K562 (cell line): ENCODE data around the gene ANO6. TPM values are rescaled to one million over a fixed set of nuclear protein-coding genes. Genes with fewer than 3 reads are reported as not detected.
A peak's percentile ranks its signal among the peaks of the same experiment; 100 is the strongest.

Experiments used
- ATAC-seq: fragments of 200-7000 bp; cut with Tn5 transposase; 3 replicates; pipeline ENCODE4 v1.9.1; 2020; ENCODE audit warnings: moderate library complexity
- BruUV-seq: library from RNA; stranded (reverse); fragments of 400-500 nt; replicated peaks from 2 replicates; lab custom pipeline; 2021; lab: Mats Ljungman, UMichigan
- CTCF ChIA-PET: fragments of 300-600 bp; formaldehyde crosslinking; extraction: SDS; loops from one replicate; lab custom pipeline; 2021; ENCODE audit warnings: low intra/inter-chr PET ratio; lab: Yijun Ruan, JAX
- POLR2A ChIA-PET: fragments of 300-600, 350-650 bp; sonication (Branson Sonifier 250); formaldehyde crosslinking; extraction: SDS; loops from one replicate; lab custom pipeline; 2021; ENCODE audit warnings: antibody characterized with exemption, inconsistent platforms; lab: Yijun Ruan, JAX
- DNase-seq, 4 experiments: peaks; one replicate each; pipeline versions ENCODE4 v3.0.0 to v3.0.0-alpha.2; 2011 to 2018; ENCODE audit warnings: low spot score in 3 of 4, mixed read lengths in 3 of 4; ENCODE audit errors: extremely low read depth in 1 of 4
- FAIRE-seq: peaks from 2 replicates; lab custom pipeline; 2011; peaks lifted over from hg19 to GRCh38; lab: Jason Lieb, UNC
- H2AFZ ChIP-seq: 2 replicates; pipeline ENCODE4 v1.6.0; 2011; ENCODE audit warnings: low read depth, low read length, control low read depth, inconsistent platforms
- H3K27ac ChIP-seq: fragments of 200-600 bp; 3 replicates; pipeline ENCODE4 v1.8.0; 2011; ENCODE audit warnings: low read depth, mild to moderate bottlenecking, control low read depth, inconsistent platforms, low read length, moderate library complexity, mixed read lengths; ENCODE audit errors: extremely low read depth
- H3K27me3 ChIP-seq, 2 experiments: fragments of 300-600 bp in 1 of 2; 2 replicates in 1 of 2; 3 replicates in 1 of 2; pipeline versions ENCODE4 v1.6.0 to v1.8.0; 2011; ENCODE audit warnings: inconsistent platforms in 2 of 2, low read length in 2 of 2, mild to moderate bottlenecking in 1 of 2, mixed read lengths in 1 of 2, moderate library complexity in 1 of 2; ENCODE audit not compliant: control insufficient read depth in 2 of 2, insufficient read depth in 2 of 2
- H3K36me3 ChIP-seq: fragments of 300-600 bp; 3 replicates; pipeline ENCODE4 v1.8.0; 2011; ENCODE audit warnings: mild to moderate bottlenecking, low read length, inconsistent platforms; ENCODE audit not compliant: control insufficient read depth, insufficient read depth
- H3K4me1 ChIP-seq, 2 experiments: fragments of 200-600 bp in 1 of 2; replicated peaks in 1 of 2; 2 replicates in 1 of 2; 3 replicates in 1 of 2; pipeline versions ENCODE4 v1.5.1 to v1.8.0; 2011; ENCODE audit warnings: inconsistent platforms in 2 of 2, low read length in 2 of 2, mild to moderate bottlenecking in 1 of 2, mixed read lengths in 1 of 2, moderate library complexity in 1 of 2; ENCODE audit not compliant: control insufficient read depth in 2 of 2, insufficient read depth in 2 of 2
- H3K4me2 ChIP-seq: 2 replicates; pipeline ENCODE4 v1.6.1; 2011; ENCODE audit warnings: low read length, control low read depth, inconsistent platforms, mixed read lengths; ENCODE audit not compliant: insufficient read depth
- H3K4me3 ChIP-seq: fragments of 200-600 bp; sonication (generic), shearing (Covaris generic); 2 replicates; pipeline ENCODE4 v1.5.1; 2016; ENCODE audit warnings: control low read depth, inconsistent platforms
- H3K79me2 ChIP-seq: fragments of 200-600 bp; 3 replicates; pipeline ENCODE4 v1.8.0; 2011; ENCODE audit warnings: low read length, inconsistent platforms; ENCODE audit not compliant: control insufficient read depth, insufficient read depth
- H3K9ac ChIP-seq, 2 experiments: 2 replicates each; pipeline versions ENCODE4 v1.6.0 to v1.6.1; 2011; ENCODE audit warnings: low read depth in 2 of 2, low read length in 2 of 2, control low read depth in 1 of 2, inconsistent platforms in 1 of 2, mild to moderate bottlenecking in 1 of 2, mixed read lengths in 1 of 2; ENCODE audit not compliant: insufficient read depth in 1 of 2
- H3K9me1 ChIP-seq: one replicate; pipeline ENCODE4 v1.6.0; 2011; ENCODE audit warnings: inconsistent platforms, mild to moderate bottlenecking, low read length, moderate library complexity; ENCODE audit not compliant: control insufficient read depth, insufficient read depth
- H3K9me3 ChIP-seq: replicated peaks from 2 replicates; pipeline ENCODE4 v1.5.1; 2011; ENCODE audit warnings: low read depth, low read length, inconsistent platforms; ENCODE audit not compliant: control insufficient read depth, insufficient read depth
- H4K20me1 ChIP-seq: replicated peaks from 2 replicates; pipeline ENCODE4 v1.6.1; 2011; ENCODE audit warnings: low read length, inconsistent platforms, mixed read lengths; ENCODE audit not compliant: control insufficient read depth, insufficient read depth
- JUND ChIP-seq, 2 experiments: IDR thresholded peaks; 2 replicates in 1 of 2; 3 replicates in 1 of 2; pipeline ENCODE4 v1.6.1; 2011; ENCODE audit warnings: borderline replicate concordance in 2 of 2, low read depth in 2 of 2, low read length in 2 of 2, improper control_type of control experiment in 1 of 2, missing biosample characterization in 1 of 2, missing genetic modification characterization in 1 of 2, missing genetic modification reagents in 1 of 2
- NFIC ChIP-seq: fragments of 450-650 bp; IDR thresholded peaks from 2 replicates; pipeline ENCODE4 v1.6.1; 2017; ENCODE audit warnings: mild to moderate bottlenecking, inconsistent platforms
- PHF20 ChIP-seq: fragments of 450-650 bp; IDR thresholded peaks from 2 replicates; pipeline ENCODE4 v1.6.1; 2018; ENCODE audit not compliant: partially characterized antibody
- POLR2A ChIP-seq: fragments of 450-650 bp; conservative IDR thresholded peaks from 2 replicates; pipeline ENCODE4 v1.6.1; 2016
- POLR2G ChIP-seq: fragments of 200-400 bp; formaldehyde crosslinking; IDR thresholded peaks from 2 replicates; pipeline ENCODE4 v1.6.1; 2017; ENCODE audit warnings: low read depth, mild to moderate bottlenecking, antibody characterized with exemption, low read length, moderate library complexity
- SMARCA5 ChIP-seq: fragments of 450-650 bp; IDR thresholded peaks from 2 replicates; pipeline ENCODE4 v1.6.1; 2016
- TARDBP ChIP-seq: fragments of 450-650 bp; IDR thresholded peaks from 2 replicates; pipeline ENCODE4 v1.6.1; 2016
- ZNF146 ChIP-seq: IDR thresholded peaks from one replicate; pipeline ENCODE4 v1.6.1; 2018; ENCODE audit warnings: missing compliant biosample characterization; ENCODE audit not compliant: unreplicated experiment
- ZNF354B ChIP-seq: fragments of 250-450 bp; sonication (Bioruptor Pico); IDR thresholded peaks from 2 replicates; pipeline ENCODE4 v1.4.0; 2020
- ZNF699 ChIP-seq: fragments of 250-450 bp; sonication (Bioruptor Pico); IDR thresholded peaks from 2 replicates; pipeline ENCODE4 v1.8.0; 2021; ENCODE audit warnings: mild to moderate bottlenecking, moderate library complexity; ENCODE audit not compliant: insufficient replicate concordance
- WGBS: fragments of 100-300 bp; shearing (Covaris generic); methylation state at CpG from one replicate; pipeline ENCODE4 v1.1.6; 2016; ENCODE audit warnings: low coverage, mixed read lengths; ENCODE audit not compliant: insufficient coverage; ENCODE audit errors: missing lambda C conversion rate; 5-methylcytosine and 5-hydroxymethylcytosine counted together
- in situ Hi-C: fragments of 300-500 bp; cut with MboI; formaldehyde crosslinking; loops from 4 replicates; pipeline ENCODE4 v1.15.0; 2018; ENCODE audit warnings: inconsistent platforms, mixed read lengths
- intact Hi-C: fragments of 100-400 bp; cut with micrococcal nuclease; formaldehyde crosslinking; loops from 2 replicates; pipeline ENCODE4 v1.14.2; 2022
- polyA plus RNA-seq, 8 experiments: library from polyadenylated mRNA; depleted of rRNA in 4 of 8; stranded (reverse) in 5 of 8; unstranded in 3 of 8; fragments of >200 nt; fragmentation: Nextera tagmentation in 2 of 8; fragmentation: Illumina TruSeq in 1 of 8; extraction: Ambion mirVana in 2 of 8; extraction: Trizol in 1 of 8; gene quantifications; 2 replicates each; pipeline versions ENCODE4 v1.2.1 to v1.2.3, GENCODE V29; 2011 to 2014; ENCODE audit warnings: inconsistent platforms in 1 of 8, missing spikeins in 1 of 8
- total RNA-seq, 7 experiments: library from RNA; depleted of rRNA in 6 of 7; stranded (reverse); fragments of >200 nt in 6 of 7; fragmentation: Illumina TruSeq in 2 of 7; extraction: Trizol in 2 of 7; gene quantifications; 2 replicates each; pipeline versions ENCODE4 v1.2.1 to v1.2.3, GENCODE V29; 2011 to 2021; ENCODE audit warnings: low replicate concordance in 1 of 7
- TF ChIP-seq, protein P1 (sequence below): fragments of 450-650 bp; IDR thresholded peaks from 2 replicates; pipeline ENCODE4 v1.6.1; 2018; ENCODE audit warnings: mild to moderate bottlenecking, low read depth; ENCODE audit not compliant: partially characterized antibody

ANO6 gene
- total and polyA plus RNA-seq, 9 of the 15 experiments (the other 6 are each of a cell fraction or from before 2014, with no cell fraction given): 3.5 to 24.7 (median 20.3) TPM

DNA sequence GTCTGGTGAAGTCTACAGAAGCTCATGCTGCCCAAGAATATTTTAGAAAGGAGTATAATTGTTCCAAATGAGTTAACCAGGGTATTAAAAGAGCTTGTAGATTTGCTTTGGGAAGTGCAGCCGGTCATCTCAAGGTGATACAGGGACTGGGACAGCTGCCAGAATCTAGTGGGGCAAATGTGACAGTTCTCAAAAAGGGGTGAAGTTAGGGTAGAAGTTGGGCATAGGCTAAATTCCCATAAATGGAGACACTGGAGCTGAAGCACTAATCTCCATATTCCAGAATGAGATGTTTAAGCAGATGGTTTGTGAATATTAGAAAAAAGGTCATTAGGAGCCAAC lies 94.7 kb downstream of the ANO6 start:
- intact Hi-C loops (no loop called here), in situ Hi-C loops (no loop called here)
- ChIA-PET CTCF (no interaction called here), POLR2A (interaction anchor here (0.6 kb wide), 1 partner anchor 62 kb away, joined by 3 read pairs; no protein-coding TSS in a partner anchor)
- Histone ChIP-seq H3K36me3 (peaks cover 5% of the 10 kb centered on the region; the same call in 2 of the 3 replicates), H3K9me3 (no peaks in the 10 kb centered on the region), H2AFZ (no peak overlapping the region), H3K4me2 (no peak overlapping the region), H3K9me1 (no peaks in the 10 kb centered on the region), H3K9ac (no peak overlapping the region), H4K20me1 (no peaks in the 10 kb centered on the region), H3K27ac (no peak overlapping the region), H3K27me3 (no peaks in the 10 kb centered on the region), H3K79me2 (no peaks in the 10 kb centered on the region), H3K4me1 (peaks cover 3 to 11% of the 10 kb centered on the region in 2 experiments; a peak in 3 of 5 replicates), H3K4me3 (no peak overlapping the region)
- FAIRE-seq (no peak), ATAC-seq (no peak), DNase-seq (peak in 1 of 4 experiments; percentile 15)
- 31% methylated on average over 1 of the region's 1 CpG for WGBS
- BruUV-seq: no TSS peak
- no peak for TF ChIP-seq SMARCA5
- peak; percentile 39; the same call in 1 of the 2 replicates for TF ChIP-seq NFIC

DNA sequence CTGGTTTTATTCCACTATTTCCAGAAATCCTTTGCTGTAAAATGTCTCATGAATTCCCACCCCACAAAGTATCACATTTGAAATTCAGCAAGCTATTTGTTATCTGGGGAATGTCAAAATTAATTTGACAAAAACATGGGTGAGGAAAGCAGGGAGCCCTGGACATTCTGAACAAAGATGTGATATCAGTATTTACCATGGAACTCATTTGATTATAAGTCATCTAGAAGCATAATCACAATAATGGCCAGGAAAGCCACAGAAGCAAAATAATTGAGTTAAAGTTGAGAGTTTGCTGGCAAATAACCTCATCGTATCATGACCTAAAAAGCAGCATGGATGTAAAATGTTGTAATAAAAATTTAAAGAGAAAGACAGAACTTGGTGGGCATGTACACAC lies 96.1 kb downstream of the ANO6 start:
- Histone ChIP-seq H3K27ac (no peak overlapping the region), H3K36me3 (peaks cover 5% of the 10 kb centered on the region; the same call in 2 of the 3 replicates), H4K20me1 (no peaks in the 10 kb centered on the region), H3K4me2 (no peak overlapping the region), H3K9me3 (no peaks in the 10 kb centered on the region; the same call in 1 of the 2 replicates), H3K79me2 (no peaks in the 10 kb centered on the region), H3K27me3 (no peaks in the 10 kb centered on the region), H3K4me3 (no peak overlapping the region), H3K9me1 (no peaks in the 10 kb centered on the region)
- DNase-seq (no peak), ATAC-seq (no peak), FAIRE-seq (no peak)
- in situ Hi-C loops: no loop called here
- WGBS: 100% methylated on average over 1 of the region's 1 CpG
- CTCF ChIA-PET: interaction anchor here (0.6 kb wide), 1 partner anchor 39 kb away, joined by 3 read pairs; no protein-coding TSS in a partner anchor
- BruUV-seq: no TSS peak
- intact Hi-C loops: no loop called here
- TF ChIP-seq POLR2G (no peak), ZNF354B (CRISPR knock-in tag) (no peak), JUND (IDR thresholded peaks at IDR 0.05; ENCODE audit: borderline replicate concordance, low read depth, low read length) (no peak), JUND (tag; IDR thresholded peaks at IDR 0.05; ENCODE audit: borderline replicate concordance, low read depth, low read length) (no peak), PHF20 (no peak), TARDBP (no peak), ZNF146 (CRISPR knock-in tag) (no peak), ZNF699 (CRISPR knock-in tag) (no peak), POLR2A (no peak)
- TF ChIP-seq, protein P1, sequence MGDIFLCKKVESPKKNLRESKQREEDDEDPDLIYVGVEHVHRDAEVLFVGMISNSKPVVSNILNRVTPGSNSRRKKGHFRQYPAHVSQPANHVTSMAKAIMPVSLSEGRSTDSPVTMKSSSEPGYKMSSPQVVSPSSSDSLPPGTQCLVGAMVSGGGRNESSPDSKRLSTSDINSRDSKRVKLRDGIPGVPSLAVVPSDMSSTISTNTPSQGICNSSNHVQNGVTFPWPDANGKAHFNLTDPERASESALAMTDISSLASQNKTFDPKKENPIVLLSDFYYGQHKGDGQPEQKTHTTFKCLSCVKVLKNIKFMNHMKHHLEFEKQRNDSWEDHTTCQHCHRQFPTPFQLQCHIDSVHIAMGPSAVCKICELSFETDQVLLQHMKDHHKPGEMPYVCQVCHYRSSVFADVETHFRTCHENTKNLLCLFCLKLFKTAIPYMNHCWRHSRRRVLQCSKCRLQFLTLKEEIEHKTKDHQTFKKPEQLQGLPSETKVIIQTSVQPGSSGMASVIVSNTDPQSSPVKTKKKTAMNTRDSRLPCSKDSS: no peak
- TF ChIP-seq, all 486 proteins: peak for 0
- Histone ChIP-seq H3K9ac (no peak overlapping the region), H3K4me1 (peaks cover 3 to 15% of the 10 kb centered on the region in 2 experiments; a peak in 3 of 5 replicates), H2AFZ (no peak overlapping the region)
- POLR2A ChIA-PET: interaction anchor here (0.7 kb wide), 1 partner anchor 121 kb away, joined by 3 read pairs; no protein-coding TSS in a partner anchor
